ENCODE data around the gene CD70. TPM values are rescaled to one million over a fixed set of nuclear protein-coding genes. Genes with fewer than 3 reads are reported as not detected.

Gene CD70
- not detected in 2 replicates for total RNA-seq

GRCh38 chr19:6590827-6591319 is at the start of gene CD70:
Gene CD70 (minus strand): TSS chr19:6591150. CDS start chr19:6591002, 148 bp downstream.

Small RNAs within 50 kb of the gene (small RNA-seq; reads per million reads assigned to genes)
- gene RF00019 = not detected

Other genes starting within 250 kb of the CD70 start
- gene CLPP, start 229.6 kb downstream of the CD70 start, total RNA-seq = 76.2 and 104 TPM in 2 replicates
- gene ALKBH7, start 218.4 kb downstream of the CD70 start, total RNA-seq = 32.4 and 44.1 TPM in 2 replicates
- gene PSPN, start 215.2 kb downstream of the CD70 start, total RNA-seq = 0.98 and 1.2 TPM in 2 replicates
- gene GTF2F1, start 198.0 kb downstream of the CD70 start, total RNA-seq = 50.8 and 59.4 TPM in 2 replicates
- gene KHSRP, start 166.3 kb downstream of the CD70 start, total RNA-seq = 166 and 180 TPM in 2 replicates
- gene SLC25A41, start 157.4 kb downstream of the CD70 start, total RNA-seq = 0.33 TPM in 1 of 2 replicates, not detected in the other
- 16.9 and 32.3 TPM in 2 replicates for gene SLC25A23, start 131.4 kb downstream of the CD70 start, total RNA-seq
- gene CRB3, start 126.9 kb downstream of the CD70 start, total RNA-seq = not detected in 2 replicates
- not detected in 2 replicates for gene DENND1C, start 109.4 kb downstream of the CD70 start, total RNA-seq
- not detected in 2 replicates for gene TUBB4A, start 88.8 kb downstream of the CD70 start, total RNA-seq
- 0.65 and 1.1 TPM in 2 replicates for gene TNFSF9, start 60.1 kb downstream of the CD70 start, total RNA-seq
- gene TNFSF14, start 79.0 kb upstream of the CD70 start, total RNA-seq = not detected in 2 replicates
- gene C3, start 129.5 kb upstream of the CD70 start, total RNA-seq = under 0.01 and 0.57 TPM in 2 replicates
- 42.7 and 50.6 TPM in 2 replicates for gene GPR108, start 146.4 kb upstream of the CD70 start, total RNA-seq
- gene TRIP10, start 148.5 kb upstream of the CD70 start, total RNA-seq = 50.4 and 66.3 TPM in 2 replicates
- 0.29 and 2.9 TPM in 2 replicates for gene SH2D3A, start 176.3 kb upstream of the CD70 start, total RNA-seq
- not detected in 2 replicates for gene VAV1, start 181.6 kb upstream of the CD70 start, total RNA-seq